Myocyte (in vitro differentiated cells): Measurements from ENCODE around the gene SRGAP2. TPM values are rescaled to one million over a fixed set of nuclear protein-coding genes. Genes with fewer than 3 reads are reported as not detected.
"Not testable (repeated sequence)": the region's sequence is repeated elsewhere in the genome, so short reads cannot be mapped to it uniquely, and the experiment has no call there.

ENCODE experiments used
- DNase-seq: peaks from one replicate; pipeline ENCODE4 v3.0.0-alpha.2; 2012; ENCODE audit warnings: low read depth
- total RNA-seq: library from RNA; depleted of rRNA; stranded (reverse); fragments of >200 nt; gene quantifications from 2 replicates; pipeline ENCODE4 v1.2.3, GENCODE V29; 2014

The SRGAP2 gene
- total RNA-seq, 1 donor from 2014 or later, result 64.6 TPM

GRCh38 chr1:206205569-206205968, 2.2 kb downstream of the SRGAP2 start:
- not testable (repeated sequence) for DNase-seq

DNA sequence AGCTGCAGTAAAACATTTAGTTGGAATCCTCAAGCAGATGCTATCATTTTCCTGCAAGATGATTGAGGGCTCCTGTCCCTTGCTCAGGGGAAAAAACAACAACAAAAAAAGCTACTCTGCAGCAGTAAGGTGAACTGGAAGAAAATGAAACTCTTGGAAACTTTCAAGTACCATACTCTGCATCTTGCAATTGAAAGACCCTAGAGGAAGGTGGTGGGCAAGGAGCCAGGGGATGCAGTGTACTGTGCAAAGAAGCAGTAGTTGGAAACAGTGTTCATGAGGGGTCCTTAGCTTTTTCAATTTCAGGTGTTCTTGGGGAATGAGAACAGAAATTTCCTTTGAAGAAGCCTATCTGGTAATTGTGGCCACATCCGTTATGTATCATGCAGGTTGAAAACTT, 7.5 kb downstream of the SRGAP2 start:
- not testable (repeated sequence) for DNase-seq

DNA sequence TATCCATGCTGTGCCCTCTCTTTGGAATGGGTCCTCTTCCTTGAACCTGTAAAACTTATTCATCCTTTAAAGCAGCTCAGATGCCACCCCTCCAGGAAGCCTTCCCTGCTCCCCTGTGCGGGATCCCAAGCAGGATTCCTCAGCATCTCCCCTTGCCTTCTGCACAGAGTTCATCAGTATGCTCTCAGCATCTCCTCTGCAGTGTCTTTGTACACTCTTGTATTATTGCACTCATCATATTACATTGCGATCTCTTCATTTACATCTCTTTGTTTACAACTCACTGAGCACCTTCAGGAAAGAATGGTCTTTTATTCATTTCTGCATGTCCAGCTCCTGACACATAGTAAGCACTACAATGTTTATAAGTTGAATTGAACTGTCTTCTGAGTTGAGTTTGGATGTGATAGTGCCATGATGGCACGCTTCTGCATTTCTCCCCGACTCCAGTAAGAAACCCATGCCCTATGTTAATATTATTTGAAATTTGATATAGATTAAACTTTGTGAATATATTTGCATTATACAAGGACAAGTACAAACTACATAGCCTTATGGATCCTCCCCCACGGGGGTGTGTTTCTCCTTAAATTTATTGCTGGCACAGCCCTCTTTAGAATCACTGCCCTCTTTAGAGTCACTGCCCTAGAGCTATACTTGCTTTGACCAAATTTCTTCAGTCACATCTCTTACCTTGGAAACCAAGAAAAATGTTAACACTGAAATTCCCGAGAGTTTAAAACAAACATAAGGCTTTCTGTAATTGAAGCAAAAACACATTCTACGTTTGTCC, 12.5 kb downstream of the SRGAP2 start:
- not testable (repeated sequence) for DNase-seq

- not testable (repeated sequence) for DNase-seq
Observed at GRCh38 chr1:206218285-206218684, 14.9 kb downstream of the SRGAP2 start.

GRCh38 chr1:206218765-206219164, 15.4 kb downstream of the SRGAP2 start:
- not testable (repeated sequence) for DNase-seq

GRCh38 chr1:206219514-206220331, 16.4 kb downstream of the SRGAP2 start:
- DNase-seq, result not testable (repeated sequence)

GRCh38 chr1:206220332-206221000, 17.1 kb downstream of the SRGAP2 start:
- DNase-seq, result not testable (repeated sequence)

DNA sequence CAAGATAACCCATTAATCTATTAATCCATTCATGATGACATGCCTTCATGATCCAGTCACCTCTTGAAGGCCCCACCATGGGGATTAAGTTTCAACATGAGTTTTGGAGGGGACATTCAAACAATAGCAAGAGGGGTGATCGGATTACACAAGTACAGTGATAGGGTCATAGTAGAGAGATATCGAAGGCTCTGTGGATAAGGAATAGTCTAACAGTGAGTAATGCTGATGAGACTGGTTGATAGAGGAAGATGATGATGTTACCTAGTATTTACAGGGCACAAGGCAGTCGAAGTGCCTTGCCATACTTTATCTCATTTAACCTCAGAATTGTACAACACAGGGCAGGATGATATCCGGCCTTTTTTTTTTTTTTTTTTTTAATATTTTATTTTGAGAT, 18.2 kb downstream of the SRGAP2 start:
- DNase-seq, result not testable (repeated sequence)

DNA sequence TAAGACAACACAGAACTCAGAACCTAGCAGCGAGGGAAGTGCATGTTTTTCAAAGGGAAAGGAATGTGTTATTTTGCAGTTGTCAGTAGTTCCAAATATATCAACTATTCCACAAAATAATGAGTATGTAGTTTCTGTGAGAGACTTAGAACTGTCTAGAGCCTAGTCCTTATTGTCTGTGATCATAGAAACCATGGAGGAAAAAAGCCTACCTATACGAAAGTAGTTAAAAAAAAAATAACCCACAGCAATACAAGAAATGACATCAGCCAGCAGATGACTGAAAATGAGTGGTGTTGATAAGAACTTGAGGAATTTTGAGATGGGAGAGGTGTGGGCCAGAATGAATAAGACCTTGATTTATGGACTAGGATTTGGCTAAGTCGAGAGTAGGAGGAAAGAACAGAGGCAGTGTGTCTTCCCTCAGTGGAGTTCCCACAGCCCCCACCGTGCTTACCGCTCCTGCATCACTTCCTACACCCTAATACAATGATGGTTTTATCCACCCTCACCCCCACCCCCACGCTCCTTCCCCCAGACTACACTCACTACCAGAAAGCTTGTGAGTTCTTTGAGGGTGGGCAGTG, 20.9 kb downstream of the SRGAP2 start:
- peak; percentile 0 for DNase-seq

DNA sequence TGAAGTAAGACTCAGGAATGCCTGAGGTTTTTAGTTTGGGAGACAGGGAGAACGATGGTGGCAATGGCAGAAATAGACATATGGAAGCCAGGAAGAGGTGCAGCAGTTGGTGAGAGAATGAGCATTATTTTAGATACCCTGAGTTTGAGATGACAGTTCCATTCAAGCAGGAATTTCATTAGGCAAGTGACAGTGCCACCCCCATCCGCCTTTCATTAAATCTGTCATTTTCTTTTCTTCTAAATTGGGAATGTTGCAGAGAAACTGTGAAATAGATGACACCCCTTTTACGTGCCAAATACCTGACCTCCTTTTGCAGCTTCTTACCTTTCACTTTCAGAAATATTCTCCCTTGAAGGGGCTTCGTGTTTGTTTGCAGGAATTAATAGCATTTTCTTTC, 22.0 kb downstream of the SRGAP2 start:
- DNase-seq, result not testable (repeated sequence)

DNA sequence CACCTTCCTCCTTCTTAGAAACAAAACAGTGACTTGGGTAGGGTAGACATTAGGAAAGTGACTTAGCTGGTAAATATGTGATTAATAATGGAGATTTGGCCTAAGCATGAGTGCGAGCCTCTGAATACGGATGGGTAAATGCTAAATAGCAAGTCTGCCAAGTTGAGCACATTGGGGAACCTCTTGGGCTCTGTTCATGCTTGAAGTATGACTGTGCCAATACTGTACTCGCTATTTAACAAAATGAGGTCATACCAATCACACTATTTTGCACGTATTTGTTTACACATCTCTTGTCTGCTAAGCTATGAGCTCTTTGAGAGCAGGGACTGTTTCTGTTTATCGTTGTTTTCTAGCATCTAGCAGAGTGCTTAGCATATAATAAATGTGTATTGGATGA, 23.5 kb downstream of the SRGAP2 start:
- not testable (repeated sequence) for DNase-seq

DNA sequence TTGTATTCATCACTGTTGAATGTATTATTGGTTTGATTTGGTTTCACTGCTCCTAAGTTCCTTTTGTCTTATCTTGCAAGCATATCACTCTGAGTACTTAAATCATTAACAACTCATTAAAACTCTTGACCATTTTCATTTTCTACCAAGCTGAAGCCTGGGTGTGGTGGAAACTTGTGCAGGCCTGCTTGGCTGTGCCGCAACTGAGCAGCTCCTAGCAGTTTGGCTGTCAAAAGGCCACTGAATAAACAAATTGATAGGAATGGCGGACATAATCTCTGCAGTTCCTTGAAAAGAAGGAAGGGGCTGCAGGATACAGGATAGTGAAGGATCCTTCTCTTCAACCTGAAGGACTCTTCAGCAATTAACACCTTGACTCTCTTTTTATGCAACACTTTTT, 25.9 kb downstream of the SRGAP2 start:
- DNase-seq, result not testable (repeated sequence)

DNA sequence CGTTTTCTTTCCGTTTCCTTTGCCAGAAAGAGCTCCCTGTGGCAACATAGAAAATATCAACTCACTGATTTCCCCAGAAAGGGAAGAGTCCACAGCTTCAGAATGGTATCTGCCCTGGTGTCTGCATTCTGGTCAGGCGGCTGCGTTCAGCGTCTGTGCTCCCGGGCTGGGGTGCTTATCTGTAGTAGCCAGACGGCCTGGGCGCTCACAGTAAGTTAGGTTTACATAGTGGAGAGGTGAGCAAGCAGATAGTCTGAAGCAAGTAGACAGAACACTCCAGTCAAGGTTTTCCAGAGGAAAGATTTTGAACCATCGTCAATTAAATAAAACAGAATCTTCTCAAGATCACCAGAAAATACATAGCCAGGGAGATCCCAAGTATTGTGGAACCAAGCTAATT, 28.6 kb downstream of the SRGAP2 start:
- DNase-seq, result not testable (repeated sequence)

DNA sequence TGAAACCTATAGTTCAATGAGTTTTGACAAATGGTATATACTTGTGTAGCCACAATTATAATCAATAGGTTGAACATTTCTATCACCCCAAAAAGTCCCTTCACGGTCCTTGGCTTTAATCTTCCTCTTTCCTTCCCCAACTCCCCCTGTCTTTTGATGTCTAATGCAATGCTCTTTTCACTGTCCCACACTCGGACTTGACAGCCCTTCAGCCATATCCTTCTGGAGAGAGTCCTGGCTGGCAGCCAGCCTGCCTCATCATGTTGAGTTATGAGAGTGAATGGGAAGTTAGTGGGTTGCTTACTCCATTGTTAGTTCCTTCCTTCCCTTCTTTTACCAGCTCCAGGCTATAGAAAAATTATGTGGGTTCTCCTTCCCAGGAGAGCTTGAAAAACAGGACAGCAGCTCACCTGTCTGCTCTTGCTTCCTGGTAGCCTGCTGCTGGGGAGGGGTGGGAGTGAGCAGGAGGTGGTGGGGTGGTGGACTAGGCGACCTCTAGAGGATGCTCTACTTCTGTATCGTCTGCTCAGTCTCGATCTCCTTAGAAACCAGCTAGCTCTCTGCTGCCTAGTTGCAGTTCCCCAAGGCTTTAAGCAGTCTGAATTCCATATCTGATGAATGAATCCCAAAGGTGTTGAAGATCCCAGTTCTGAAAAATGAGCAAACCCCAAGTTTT, 29.8 kb downstream of the SRGAP2 start:
- not testable (repeated sequence) for DNase-seq

DNA sequence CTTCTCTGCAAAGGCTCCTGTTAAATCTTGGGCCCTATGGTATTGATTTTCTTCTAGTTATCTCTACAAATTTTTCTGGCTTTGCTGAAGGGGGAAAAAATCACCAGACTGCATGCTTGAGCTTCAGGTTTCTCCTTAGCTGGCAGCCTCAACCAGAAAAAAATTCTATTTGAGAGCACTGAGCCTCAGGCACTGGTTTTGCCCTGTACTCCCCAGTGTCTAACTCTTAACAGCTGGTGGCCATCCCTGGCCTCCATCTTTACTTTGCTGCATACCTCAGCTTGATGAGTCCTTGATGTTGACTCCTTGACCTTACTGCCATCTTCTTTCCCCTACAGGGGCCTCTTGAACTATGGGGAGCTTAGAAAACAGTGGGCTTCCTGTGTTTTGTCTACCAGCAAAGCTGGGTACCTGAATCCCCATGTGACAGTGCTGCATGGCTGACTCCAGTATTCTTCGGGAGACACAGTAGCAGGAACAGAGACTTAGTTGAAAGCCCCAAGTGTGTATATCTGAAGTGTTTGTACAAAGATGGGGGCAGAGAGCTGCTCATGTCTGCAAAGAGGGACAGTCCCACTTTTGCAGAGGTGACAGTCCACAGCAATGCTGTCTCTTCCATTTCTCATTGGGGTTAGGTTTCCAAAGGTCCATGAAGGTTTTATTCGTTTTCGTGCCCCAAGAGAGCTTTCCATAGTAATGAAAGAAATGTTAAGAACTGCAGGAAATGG, 31.0 kb downstream of the SRGAP2 start:
- not testable (repeated sequence) for DNase-seq

DNA sequence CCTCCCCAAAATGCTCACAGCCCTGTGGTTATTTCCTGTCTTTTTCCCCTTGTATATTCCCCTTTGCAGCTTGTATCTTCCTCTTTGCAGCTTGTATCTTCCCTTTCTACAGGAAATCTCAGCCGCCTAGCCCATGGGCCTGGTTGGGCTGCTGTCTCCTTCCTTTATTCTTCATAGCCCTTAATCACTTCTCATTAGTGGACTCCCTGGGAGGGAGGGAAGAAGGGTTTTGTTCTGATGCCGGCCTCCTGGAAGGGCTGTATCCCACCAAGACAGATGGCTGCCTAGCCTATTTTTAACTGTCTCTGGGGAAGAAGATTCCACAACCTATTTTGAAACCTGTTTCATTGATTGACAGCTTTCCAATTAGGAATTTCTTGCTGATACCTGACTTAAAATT, 31.8 kb downstream of the SRGAP2 start:
- not testable (repeated sequence) for DNase-seq

DNA sequence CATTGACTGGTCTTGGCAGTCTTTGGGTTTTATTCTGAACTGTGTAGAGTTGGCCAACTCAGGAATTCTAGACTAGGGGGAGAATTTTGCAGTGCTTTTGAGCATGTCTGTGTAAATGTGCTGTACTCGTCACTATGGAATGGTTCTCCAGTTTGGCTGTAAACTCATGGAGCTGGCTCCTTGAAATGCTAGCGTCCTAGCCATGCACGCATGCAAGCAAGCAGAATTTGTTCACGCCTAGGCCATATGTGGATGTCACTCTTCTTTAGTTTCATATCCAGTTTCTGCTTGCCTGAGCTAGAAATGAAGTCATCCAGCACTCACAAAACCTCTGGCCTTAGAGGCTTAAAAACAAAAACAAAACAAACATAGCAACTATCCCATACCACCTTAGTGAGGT, 36.9 kb downstream of the SRGAP2 start:
- peak; percentile 74 for DNase-seq

- DNase-seq, result peak; percentile 21
Observed at GRCh38 chr1:206243335-206243734, 40.0 kb downstream of the SRGAP2 start.

DNA sequence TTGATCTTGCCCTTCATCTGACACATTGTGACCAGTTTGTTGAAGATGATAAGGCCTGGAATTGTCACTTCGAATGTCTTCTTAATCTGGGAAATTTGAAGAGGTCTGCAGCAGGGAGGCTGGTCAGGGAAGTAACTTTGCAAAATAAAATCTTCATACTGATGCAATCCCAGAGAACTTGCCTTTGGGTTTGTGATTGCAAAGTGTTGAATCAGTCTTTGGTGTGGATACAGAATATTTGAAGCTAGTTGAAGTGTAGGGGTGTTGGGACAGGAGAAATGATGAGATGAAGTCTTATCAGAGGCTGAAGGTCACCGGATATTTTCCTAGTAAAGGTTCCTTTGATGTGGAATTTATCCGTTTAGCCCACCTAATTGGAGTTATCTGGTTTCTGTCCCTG, 42.1 kb downstream of the SRGAP2 start:
- not testable (repeated sequence) for DNase-seq
